Left lobe of liver (tissue), 2 donors: ENCODE results near the gene PASK. TPM values are rescaled to one million over a fixed set of nuclear protein-coding genes. Genes with fewer than 3 reads are reported as not detected.
"Not testable (repeated sequence)": the region's sequence is repeated elsewhere in the genome, so short reads cannot be mapped to it uniquely, and the experiment has no call there.

ENCODE experiments used
- ATAC-seq: fragments of 200-7000 bp; cut with Tn5 transposase; one replicate; pipeline ENCODE4 v1.9.1; 2020; ENCODE audit warnings: mild to moderate bottlenecking, moderate library complexity
- DNase-seq: peaks from one replicate; pipeline ENCODE4 v3.0.0-alpha.2; 2020; ENCODE audit warnings: low spot score
- total RNA-seq: library from RNA; stranded (reverse); gene quantifications from one replicate; pipeline ENCODE4 v1.2.1, GENCODE V29; 2021
- donor health status: DM: no; HTN: no; CAD: no; lungs with moderate emphysema.
- donor health status: DM: no; HTN: yes; CAD: no.

PASK gene
- total RNA-seq, 1 donor from 2014 or later: 5.0 TPM

DNA sequence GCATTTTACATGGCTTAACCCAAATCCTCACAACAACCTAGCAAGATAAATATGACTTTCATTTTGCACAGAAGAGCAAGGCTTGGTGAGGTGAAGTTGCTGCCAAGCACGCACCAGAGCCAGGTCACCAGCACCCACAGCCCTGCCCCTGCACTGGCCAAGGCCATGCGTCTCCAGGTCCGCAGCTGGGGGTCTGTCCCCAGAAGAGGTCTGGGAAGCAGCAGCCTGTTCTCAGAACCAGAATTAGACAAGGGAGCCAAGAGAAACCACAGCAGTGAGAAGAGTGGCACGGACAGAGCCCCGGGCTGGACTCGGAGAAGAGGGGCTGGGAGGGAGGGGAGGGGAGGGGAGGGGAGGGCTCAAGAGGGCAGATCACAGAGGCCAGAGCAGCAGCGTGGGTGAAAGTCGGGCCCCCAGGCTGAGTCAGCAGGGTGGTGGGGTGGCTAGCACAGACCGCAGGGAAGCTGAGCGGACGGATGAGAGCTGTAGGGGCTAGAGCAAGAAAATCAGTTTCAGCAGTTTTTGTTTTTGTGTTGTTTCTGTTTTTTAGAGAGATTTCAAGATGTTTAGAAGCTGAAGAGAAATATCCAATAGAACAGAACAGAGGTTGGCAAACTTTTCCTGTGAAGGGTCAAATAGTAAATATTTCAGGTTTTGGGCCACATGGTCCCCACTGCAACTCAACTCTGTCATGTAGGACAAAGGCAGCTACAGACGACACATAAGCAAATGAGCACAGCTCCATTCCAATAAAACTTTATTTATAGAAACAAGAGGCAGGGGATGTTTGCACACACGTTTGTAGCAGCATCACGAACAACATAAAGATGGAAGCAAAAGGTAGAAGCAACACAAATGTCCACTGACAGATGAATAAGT lies 39.8 kb downstream of the PASK start:
- peak; percentile 24 for DNase-seq
- ATAC-seq: no peak

DNA sequence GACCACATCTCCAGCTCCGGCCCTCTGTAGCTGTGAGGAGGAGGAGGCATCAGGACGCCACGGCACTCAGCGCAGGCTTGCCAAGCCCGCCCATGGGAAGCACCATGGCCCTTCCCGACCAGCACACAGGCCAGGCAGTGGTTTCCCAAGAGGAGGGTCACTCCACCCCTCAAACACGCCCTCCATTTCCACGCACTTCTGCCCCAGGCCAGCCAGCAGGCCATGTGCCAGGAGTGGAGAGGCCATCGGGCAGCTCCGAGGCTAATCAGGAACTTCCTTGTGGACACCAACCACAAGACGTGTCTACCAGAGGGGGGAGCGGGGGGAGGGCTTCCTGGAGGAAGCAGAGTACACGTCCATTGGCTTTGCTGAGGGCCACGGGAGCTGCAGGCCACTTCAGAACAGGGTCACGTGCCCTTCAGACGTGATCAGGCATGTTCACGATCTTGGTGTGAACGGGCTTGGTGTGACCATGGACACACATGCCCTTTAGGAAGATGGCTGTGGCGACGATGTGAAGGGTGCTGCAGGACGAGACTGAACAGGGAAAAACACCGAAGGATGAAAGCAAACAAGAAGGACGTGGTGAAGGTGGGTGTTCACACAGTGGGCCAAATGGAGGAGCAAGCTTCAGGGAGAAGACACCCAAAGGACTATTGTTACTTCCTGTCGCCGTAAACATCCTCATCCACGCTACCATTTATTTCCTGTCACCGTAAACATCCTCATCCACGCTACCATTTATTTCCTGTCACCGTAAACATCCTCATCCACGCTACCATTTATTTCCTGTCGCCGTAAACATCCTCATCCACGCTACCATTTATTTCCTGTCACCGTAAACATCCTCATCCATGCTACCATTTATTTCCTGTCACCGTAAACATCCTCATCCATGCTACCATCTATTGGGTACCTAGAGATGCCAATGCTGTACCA lies 40.7 kb downstream of the PASK start:
- ATAC-seq: peak; percentile 26

DNA sequence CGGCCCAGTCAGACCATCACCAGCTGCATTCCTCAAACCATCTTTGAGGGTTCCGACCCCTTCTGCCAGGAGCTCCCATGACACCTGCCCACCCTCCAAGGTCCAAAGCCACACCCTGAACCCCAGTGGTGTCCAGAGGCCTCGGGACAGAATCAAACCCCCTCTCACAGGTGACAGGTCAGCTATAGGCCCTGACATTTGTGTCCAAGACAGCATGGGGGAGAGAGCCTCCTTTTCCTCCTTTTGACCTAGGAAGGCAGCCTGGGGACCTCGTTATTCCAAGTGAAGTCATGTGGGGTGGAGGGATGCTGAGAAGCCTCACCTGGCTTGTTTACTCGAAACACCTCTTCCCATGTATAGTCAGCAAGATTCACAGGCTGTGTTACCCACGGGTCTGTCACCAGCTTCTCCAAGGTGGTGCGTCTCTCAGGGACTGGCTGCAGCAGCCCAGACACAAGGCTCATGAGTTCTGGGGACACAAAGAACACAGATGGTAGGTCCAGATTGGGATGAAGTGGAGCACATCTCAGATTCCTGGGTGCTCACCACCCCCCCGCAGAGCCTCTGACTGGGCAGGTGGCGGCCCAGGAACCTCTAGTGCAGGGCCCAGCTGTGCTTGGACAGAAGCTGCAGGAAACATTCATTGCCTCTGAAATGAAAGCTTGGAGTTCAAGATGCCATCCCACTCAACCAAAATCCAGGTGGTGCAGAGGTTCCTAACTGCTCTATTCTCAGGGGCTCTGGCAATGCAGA lies 42.1 kb downstream of the PASK start:
- ATAC-seq: no peak
- DNase-seq: no peak

More for the DNA sequence above, 40.7 kb downstream of the PASK start:
- DNase-seq: peak; percentile 44

DNA sequence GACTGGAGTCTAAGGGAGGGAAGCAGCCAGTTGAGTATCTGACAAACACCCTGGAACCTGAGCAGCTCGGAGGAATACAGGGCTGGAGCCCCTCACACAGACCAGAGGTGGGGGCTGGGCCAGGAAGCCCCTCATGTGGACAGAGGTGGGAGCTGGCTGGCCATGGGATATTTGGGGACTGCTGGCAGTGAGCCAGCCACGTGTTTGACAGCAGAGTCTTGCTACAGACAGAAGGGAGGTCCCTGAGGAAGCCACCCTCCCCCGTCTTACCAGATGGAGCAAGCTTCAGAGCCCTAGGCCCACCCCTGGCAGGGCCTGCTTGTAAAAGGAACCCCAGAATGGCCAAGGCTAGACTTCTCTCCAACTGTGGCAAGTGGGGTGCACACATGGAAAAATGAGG lies 43.6 kb downstream of the PASK start:
- DNase-seq (peak; percentile 42), ATAC-seq (no peak)

GRCh38 chr2:241104611-241105010 lies 44.7 kb downstream of the PASK start:
- not testable (repeated sequence) for DNase-seq, ATAC-seq

DNA sequence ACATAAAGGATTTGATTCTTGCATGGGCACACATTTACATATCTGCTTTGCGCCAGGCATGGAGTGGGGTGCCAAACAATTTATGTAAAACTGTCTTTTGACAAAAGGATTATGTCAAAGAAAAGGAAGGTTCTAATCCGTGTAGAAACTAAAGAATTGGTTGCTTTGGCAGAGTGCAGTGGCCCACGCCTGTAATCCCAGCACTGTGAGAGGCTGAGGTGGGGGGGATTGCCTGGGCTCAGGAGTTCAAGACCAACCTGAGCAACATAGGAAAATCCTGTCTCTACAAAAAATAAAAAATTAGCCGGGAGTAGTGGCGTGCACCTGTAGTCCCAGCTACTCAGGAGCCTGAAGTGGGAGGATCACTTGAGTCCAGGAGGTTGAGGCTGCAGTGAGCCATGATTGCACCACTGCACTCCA lies 46.1 kb downstream of the PASK start:
- DNase-seq (no peak), ATAC-seq (no peak)

- DNase-seq: peak; percentile 92
- peak; percentile 96 for ATAC-seq
These were observed 47.0 kb downstream of the PASK start, which contains the start of gene MTERF4 for GRCh38 chr2:241102239-241102803. Gene MTERF4, minus strand, starts transcription at chr2:241102287. Its CDS starts 14 bp downstream, at chr2:241102273.

DNA sequence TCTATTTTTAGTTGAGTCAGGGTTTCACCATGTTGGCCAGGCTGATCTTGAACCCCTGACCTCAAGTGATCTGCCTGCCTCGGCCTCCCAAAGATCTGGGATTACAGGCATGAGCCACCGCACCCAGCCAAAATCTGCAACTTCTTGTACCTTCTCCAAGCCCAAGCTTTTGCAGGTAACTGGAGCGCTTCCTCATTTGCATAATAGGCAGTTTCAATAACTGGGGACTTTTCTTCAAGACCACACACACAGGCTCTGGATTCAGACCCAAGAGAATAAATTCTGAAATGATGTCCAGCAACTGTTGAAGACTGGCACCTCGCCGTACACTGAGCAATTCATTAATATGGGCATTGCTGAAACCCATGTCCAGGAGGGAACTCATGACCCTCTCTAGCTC lies 50.0 kb downstream of the PASK start:
- ATAC-seq (no peak), DNase-seq (no peak)

DNA sequence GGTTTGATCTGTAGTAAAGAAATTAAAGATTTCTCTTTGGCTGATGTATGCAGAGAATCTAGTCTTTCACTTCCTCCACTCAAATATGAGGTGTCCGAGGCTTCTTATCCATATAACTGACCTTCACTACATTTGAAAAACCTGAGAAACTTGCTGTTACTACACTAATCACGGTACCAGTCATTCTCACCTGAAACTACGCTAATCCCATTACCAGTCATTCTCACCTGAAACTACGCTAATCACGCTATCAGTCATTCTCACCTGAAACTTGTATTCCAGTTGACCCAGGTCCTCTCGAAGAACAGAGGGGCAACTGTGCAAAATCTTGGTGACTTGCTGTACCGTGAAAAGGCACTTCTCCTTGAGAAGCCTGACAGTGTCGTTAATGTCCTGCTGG lies 52.3 kb downstream of the PASK start:
- no peak for ATAC-seq

GRCh38 chr2:241095594-241096290 lies 53.5 kb downstream of the PASK start:
- no peak for DNase-seq
- ATAC-seq: no peak

More for the DNA sequence above, 52.3 kb downstream of the PASK start:
- DNase-seq: no peak

DNA sequence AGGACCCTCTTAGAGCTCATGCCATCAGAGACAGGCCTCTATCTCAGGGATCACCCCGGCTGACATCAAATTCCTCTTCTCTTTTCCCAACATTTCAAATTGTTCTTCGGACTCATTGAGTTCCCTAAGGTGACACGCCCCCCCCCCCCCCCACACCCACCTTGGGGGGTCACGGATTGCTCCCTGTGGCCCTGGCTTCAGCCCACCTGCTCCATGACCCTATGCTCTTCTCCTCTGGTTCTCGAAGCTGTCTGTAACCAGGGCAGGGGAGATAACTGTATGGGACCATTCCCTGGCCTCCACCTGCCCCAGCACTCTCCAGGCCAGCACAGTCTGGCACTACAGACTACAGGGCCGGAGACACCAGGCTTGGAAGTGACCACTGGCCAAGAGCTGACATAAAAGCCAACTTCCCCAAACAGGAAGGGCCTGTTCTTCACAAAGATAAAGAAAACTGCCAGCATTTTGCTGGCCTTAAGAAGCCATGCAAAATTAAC lies 54.3 kb downstream of the PASK start:
- ATAC-seq (no peak), DNase-seq (no peak)

GRCh38 chr2:241094172-241094571 lies 55.1 kb downstream of the PASK start:
- no peak for DNase-seq
- no peak for ATAC-seq

- ATAC-seq: peak; percentile 83
- not testable (repeated sequence) for DNase-seq
These were observed 56.0 kb downstream of the PASK start for GRCh38 chr2:241093133-241093781.

DNA sequence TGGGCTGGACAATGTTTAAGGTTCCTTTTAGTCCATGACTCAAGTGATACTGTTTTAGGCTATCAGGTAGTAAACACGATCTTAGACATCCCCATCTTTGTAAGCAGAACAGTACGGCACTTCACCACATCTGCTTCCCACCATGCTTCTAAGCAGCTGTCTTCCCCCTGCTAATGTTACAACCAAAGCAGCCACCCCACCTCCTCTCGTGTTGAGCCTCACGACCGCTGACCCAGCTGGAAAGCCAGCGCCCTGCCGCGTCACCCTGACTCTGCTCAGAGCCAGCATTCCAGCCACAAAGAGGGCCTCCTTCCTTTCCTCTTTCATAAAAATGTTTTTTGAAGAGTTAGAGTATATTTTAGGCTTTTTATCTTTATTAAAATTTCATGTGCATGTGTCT lies 56.6 kb downstream of the PASK start:
- ATAC-seq (peak; percentile 28), DNase-seq (no peak)

GRCh38 chr2:241091734-241092445 lies 57.4 kb downstream of the PASK start:
- ATAC-seq: no peak
- no peak for DNase-seq

DNA sequence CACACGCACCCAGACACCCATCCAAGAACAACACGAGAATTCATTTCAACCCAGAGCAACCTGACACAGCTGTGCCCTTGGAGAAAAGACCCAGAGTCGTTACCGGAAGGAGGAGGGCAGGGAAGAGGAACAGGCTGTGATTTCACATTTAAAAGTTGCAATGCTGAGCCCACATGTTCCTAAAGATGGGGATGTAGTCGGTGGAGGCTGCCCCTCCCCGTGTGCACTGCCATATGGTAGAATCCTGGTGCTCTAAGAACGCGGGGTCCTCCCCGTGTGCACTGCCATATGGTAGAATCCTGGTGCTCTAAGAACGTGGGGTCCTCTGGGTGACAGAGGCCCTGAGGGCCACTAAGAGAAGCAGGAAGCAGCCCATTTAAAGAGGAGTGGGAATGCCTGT lies 58.1 kb downstream of the PASK start:
- DNase-seq (no peak), ATAC-seq (no peak)

DNA sequence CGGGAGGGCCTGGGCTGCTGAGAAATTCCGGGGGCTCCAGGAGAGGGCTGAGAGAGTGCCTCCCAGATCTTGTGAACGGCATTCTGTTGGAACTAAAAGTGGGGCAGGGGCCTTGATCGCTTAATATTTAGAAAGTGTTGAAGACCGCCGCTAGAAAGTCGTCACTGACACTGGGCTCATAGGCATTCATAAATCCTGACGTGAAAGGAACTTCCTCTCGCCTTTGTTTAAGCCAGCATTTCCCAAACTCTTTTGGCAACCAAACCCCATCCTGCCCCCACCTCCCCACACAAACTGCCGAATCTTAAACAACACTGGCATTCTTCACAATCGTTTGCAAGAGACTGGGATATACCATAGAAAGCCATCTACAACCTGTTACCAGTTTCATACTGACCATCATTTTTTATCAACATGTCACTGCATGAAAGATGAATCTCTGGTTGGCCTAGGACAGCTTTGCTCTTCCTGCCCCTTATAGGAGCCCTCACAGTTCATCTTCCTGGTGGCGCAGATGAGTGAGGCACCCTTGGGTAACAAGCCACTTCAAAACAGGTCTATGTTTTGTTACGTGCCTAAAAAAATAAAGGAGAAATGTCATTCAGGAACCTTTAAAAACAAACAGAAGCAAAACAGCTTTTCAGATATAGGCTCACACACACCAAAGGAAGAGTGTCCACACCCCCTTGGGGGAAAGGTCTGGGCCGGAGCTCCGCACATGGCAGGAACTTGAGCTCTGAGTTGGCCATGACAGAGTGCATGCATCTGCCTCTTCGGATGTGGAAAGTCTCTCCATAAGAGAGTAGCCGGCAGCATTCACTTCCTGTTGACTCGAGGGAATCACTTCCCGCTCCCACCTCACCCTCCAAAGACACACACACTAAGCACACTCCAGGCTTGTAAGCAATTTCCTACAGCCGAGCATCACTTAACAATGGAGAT lies 60.2 kb downstream of the PASK start:
- no peak for ATAC-seq
- DNase-seq: peak; percentile 43
